ENCODE results near the gene KCNG2. TPM values are rescaled to one million over a fixed set of nuclear protein-coding genes. Genes with fewer than 3 reads are reported as not detected.

Gene KCNG2
- total RNA-seq, 1 donor = not detected

- Histone ChIP-seq H3K4me3 (ENCODE audit: insufficient read depth, low read length) (no peak overlapping the region), H3K4me2 (ENCODE audit: insufficient read depth, low read length) (no peak overlapping the region), H3K9me3 (ENCODE audit: low read depth, low read length) (no peaks in the 10 kb centered on the region), H3K36me3 (ENCODE audit: insufficient read depth, low read length) (no peaks in the 10 kb centered on the region), H2AFZ (ENCODE audit: low read length) (no peak overlapping the region), H3K4me1 (ENCODE audit: insufficient read depth, low read length) (peaks cover 15% of the 10 kb centered on the region), H4K20me1 (ENCODE audit: insufficient read depth, low read length) (no peaks in the 10 kb centered on the region), H3K27ac (ENCODE audit: low read depth, low read length) (no peak overlapping the region), H3K27me3 (ENCODE audit: insufficient read depth, low read length) (peaks cover 2% of the 10 kb centered on the region), H3K79me2 (ENCODE audit: insufficient read depth, low read length) (no peaks in the 10 kb centered on the region)
- no peak for TF ChIP-seq CTCF (IDR thresholded peaks at IDR 0.05; ENCODE audit: extremely low read depth, low read depth, low read length)
- peak; percentile 41 for DNase-seq (ENCODE audit: insufficient read length, low spot score, missing footprints)
Measured at GRCh38 chr18:79853993-79854364, 56.2 kb downstream of the KCNG2 start.

- Histone ChIP-seq H3K9me3 (ENCODE audit: low read depth, low read length) (no peaks in the 10 kb centered on the region), H3K27ac (ENCODE audit: low read depth, low read length) (no peak overlapping the region), H2AFZ (ENCODE audit: low read length) (no peak overlapping the region), H3K27me3 (ENCODE audit: insufficient read depth, low read length) (peaks cover 2% of the 10 kb centered on the region), H3K4me3 (ENCODE audit: insufficient read depth, low read length) (peak overlapping the region; percentile 18), H3K79me2 (ENCODE audit: insufficient read depth, low read length) (no peaks in the 10 kb centered on the region), H4K20me1 (ENCODE audit: insufficient read depth, low read length) (no peaks in the 10 kb centered on the region), H3K4me2 (ENCODE audit: insufficient read depth, low read length) (peak overlapping the region; percentile 68), H3K4me1 (ENCODE audit: insufficient read depth, low read length) (peaks cover 15% of the 10 kb centered on the region), H3K36me3 (ENCODE audit: insufficient read depth, low read length) (no peaks in the 10 kb centered on the region)
- DNase-seq (ENCODE audit: insufficient read length, low spot score, missing footprints) = peak; percentile 90
- no peak for TF ChIP-seq CTCF (IDR thresholded peaks at IDR 0.05; ENCODE audit: extremely low read depth, low read depth, low read length)
Measured at GRCh38 chr18:79855147-79855933, 57.6 kb downstream of the KCNG2 start.

- H3K79me2 ChIP-seq (ENCODE audit: insufficient read depth, low read length) = no peaks in the 10 kb centered on the region
- peak overlapping the region; percentile 45 for H2AFZ ChIP-seq (ENCODE audit: low read length)
- H3K36me3 ChIP-seq (ENCODE audit: insufficient read depth, low read length) = no peaks in the 10 kb centered on the region
- DNase-seq (ENCODE audit: insufficient read length, low spot score, missing footprints) = peak; percentile 91
- H3K27me3 ChIP-seq (ENCODE audit: insufficient read depth, low read length) = peaks cover 11% of the 10 kb centered on the region
- no peaks in the 10 kb centered on the region for H4K20me1 ChIP-seq (ENCODE audit: insufficient read depth, low read length)
- peak overlapping the region; percentile 86 for H3K4me2 ChIP-seq (ENCODE audit: insufficient read depth, low read length)
- H3K4me1 ChIP-seq (ENCODE audit: insufficient read depth, low read length) = peaks cover 15% of the 10 kb centered on the region
- no peak for TF ChIP-seq CTCF (IDR thresholded peaks at IDR 0.05; ENCODE audit: extremely low read depth, low read depth, low read length)
- H3K27ac ChIP-seq (ENCODE audit: low read depth, low read length) = no peak overlapping the region
- no peaks in the 10 kb centered on the region for H3K9me3 ChIP-seq (ENCODE audit: low read depth, low read length)
- H3K4me3 ChIP-seq (ENCODE audit: insufficient read depth, low read length) = no peak overlapping the region
Measured at GRCh38 chr18:79856119-79857007, 58.6 kb downstream of the KCNG2 start.
